ENCODE results near the gene NRXN3.

- TF ChIP-seq CTCF (IDR thresholded peaks at IDR 0.05; ENCODE audit: poor library complexity) (no peak), EZH2 (IDR thresholded peaks at IDR 0.05; ENCODE audit: borderline replicate concordance) (no peak), EZH2phosphoT487 (IDR thresholded peaks at IDR 0.05; ENCODE audit: low read depth, severe bottlenecking, unreplicated experiment) (no peak)
These were observed 442.5 kb downstream of the NRXN3 start for GRCh38 chr14:78612666-78613065.
